Measurements from ENCODE around the gene ADNP. TPM values are rescaled to one million over a fixed set of nuclear protein-coding genes. Genes with fewer than 3 reads are reported as not detected.

ADNP gene
- total and polyA plus RNA-seq, 2 of the 13 experiments (the other 11 are each of a cell fraction or from before 2014, with no cell fraction given): 21.0 to 21.5 TPM

DNA sequence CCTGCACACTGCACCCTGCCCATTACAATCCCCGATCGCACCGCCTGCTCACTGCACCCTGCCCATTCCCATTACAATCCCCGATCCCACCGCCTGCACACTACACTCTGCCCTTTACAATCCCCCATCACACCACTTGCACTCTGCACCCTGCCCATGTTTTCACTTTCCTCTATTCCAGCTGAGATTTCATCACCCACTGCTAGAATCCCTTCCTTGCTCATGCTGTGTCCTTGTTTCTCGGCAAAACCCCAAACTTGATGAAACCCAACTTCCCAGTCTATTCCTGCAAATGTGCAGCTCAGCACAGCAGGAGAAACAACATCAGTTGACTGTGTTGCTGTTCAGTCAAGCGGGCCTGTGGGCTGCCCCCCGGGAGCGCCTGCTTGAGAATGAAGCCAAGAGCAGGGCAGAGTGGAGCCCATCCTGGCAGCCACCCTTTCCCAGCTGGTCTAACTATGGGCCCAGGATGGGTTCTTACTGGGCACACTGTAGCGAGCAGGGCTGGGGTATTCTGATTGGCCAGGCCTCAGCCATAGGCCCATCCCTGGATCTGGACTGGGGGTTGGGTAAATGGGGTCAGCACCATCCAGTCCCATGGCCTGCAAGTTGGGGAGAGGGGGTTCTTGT, 44.6 kb upstream of the ADNP start:
- Histone ChIP-seq H3K27me3 (ENCODE audit: control insufficient read depth in 1 of 2, insufficient read depth in 2 of 2, low read length in 2 of 2) (peaks cover 12 to 77% of the 10 kb centered on the region in 2 experiments; a peak in 4 of 5 replicates), H3K9ac (ENCODE audit: insufficient read depth, low read depth, low read length) (no peak overlapping the region), H3K79me2 (ENCODE audit: insufficient read depth, low read length) (no peaks in the 10 kb centered on the region), H3K36me3 (replicated peaks in 1 of 2; ENCODE audit: control insufficient read depth in 1 of 2, insufficient read depth in 2 of 2, low read length in 2 of 2) (no peaks in the 10 kb centered on the region), H3K4me1 (ENCODE audit: insufficient read depth, low read length) (peaks cover 20% of the 10 kb centered on the region), H3K27ac (ENCODE audit: extremely low read length, insufficient read depth, low read length) (no peak overlapping the region), H3K4me2 (ENCODE audit: low read depth, low read length) (no peak overlapping the region; the same call in 1 of the 2 replicates), H3K9me3 (ENCODE audit: low read length) (no peaks in the 10 kb centered on the region), H4K20me1 (ENCODE audit: insufficient read depth, low read length) (no peaks in the 10 kb centered on the region), H2AFZ (ENCODE audit: low read length) (no peak overlapping the region), H3K4me3 (replicated peaks in 1 of 3; ENCODE audit: insufficient read depth in 1 of 3, low read depth in 2 of 3, low read length in 3 of 3) (no peak overlapping the region)
- CTCF ChIA-PET (ENCODE audit: low intra/inter-chr PET ratio, low total read pairs): interaction anchor here (0.7 kb wide), 1 partner anchor 331 kb away, joined by 3 read pairs; no protein-coding TSS in a partner anchor
- no TSS peak for BruUV-seq (replicated peaks)
- POLR2A ChIA-PET: interaction anchor here (1.3 kb wide), 1 partner anchor 17 kb away, joined by 6 read pairs; the partner anchor contains the start of genes DPM1 and MOCS3
- WGBS (ENCODE audit: low lambda C conversion rate): 58% methylated on average over 10 of the region's 10 CpGs
- ATAC-seq (peak; percentile 38), DNase-seq (ENCODE audit: low spot score) (no peak), FAIRE-seq (no peak)
- intact Hi-C loops (cut with micrococcal nuclease; ENCODE audit: unreplicated experiment): no loop called here
- in situ Hi-C loops (cut with HindIII; ENCODE audit: extremely low pct_ligation_motif_present, low pct_unique_long_range_greater_than_20kb): loop anchor here (25.0 kb wide), 2 partner anchors 611 to 1111 kb away; no protein-coding TSS in a partner anchor
- TF ChIP-seq ZC3H4 (CRISPR knock-in tag; IDR thresholded peaks at IDR 0.05; ENCODE audit: borderline replicate concordance): no peak
- no peak for TF ChIP-seq ZBTB26 (CRISPR knock-in tag; IDR thresholded peaks at IDR 0.05; ENCODE audit: borderline replicate concordance)
- TF ChIP-seq ZNF709 (CRISPR knock-in tag; IDR thresholded peaks at IDR 0.05): no peak
- no peak for TF ChIP-seq HINFP (CRISPR knock-in tag; IDR thresholded peaks at IDR 0.05; ENCODE audit: low read depth)
- no peak for TF ChIP-seq GLI4 (CRISPR knock-in tag; IDR thresholded peaks at IDR 0.05; ENCODE audit: borderline replicate concordance)
- TF ChIP-seq, protein P1, sequence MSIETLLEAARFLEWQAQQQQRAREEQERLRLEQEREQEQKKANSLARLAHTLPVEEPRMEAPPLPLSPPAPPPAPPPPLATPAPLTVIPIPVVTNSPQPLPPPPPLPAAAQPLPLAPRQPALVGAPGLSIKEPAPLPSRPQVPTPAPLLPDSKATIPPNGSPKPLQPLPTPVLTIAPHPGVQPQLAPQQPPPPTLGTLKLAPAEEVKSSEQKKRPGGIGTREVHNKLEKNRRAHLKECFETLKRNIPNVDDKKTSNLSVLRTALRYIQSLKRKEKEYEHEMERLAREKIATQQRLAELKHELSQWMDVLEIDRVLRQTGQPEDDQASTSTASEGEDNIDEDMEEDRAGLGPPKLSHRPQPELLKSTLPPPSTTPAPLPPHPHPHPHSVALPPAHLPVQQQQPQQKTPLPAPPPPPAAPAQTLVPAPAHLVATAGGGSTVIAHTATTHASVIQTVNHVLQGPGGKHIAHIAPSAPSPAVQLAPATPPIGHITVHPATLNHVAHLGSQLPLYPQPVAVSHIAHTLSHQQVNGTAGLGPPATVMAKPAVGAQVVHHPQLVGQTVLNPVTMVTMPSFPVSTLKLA (IDR thresholded peaks at IDR 0.05): peak; percentile 12; the same call in 1 of the 2 replicates
- TF ChIP-seq ZNF230 (CRISPR knock-in tag; IDR thresholded peaks at IDR 0.05): no peak
- TF ChIP-seq FOXK1 (CRISPR knock-in tag; IDR thresholded peaks at IDR 0.05; ENCODE audit: borderline replicate concordance, low read depth): peak; percentile 41; the same call in 1 of the 2 replicates
- TF ChIP-seq MXI1 (IDR thresholded peaks at IDR 0.05; ENCODE audit: borderline replicate concordance, low read depth, low read length): 0 out of 3 replicates have a peak, but pooled peaks have one; percentile 9
- no peak for TF ChIP-seq EP300 (IDR thresholded peaks at IDR 0.05; ENCODE audit: low read depth in 2 of 2, low read length in 2 of 2)
- no peak for TF ChIP-seq EP300 (CRISPR knock-in tag; IDR thresholded peaks at IDR 0.05; ENCODE audit: borderline replicate concordance)
- no peak for TF ChIP-seq ZNF75D (CRISPR knock-in tag; IDR thresholded peaks at IDR 0.05; ENCODE audit: borderline replicate concordance)
- peak; percentile 65 for TF ChIP-seq CEBPG (CRISPR knock-in tag; IDR thresholded peaks at IDR 0.05)
- TF ChIP-seq EED (CRISPR knock-in tag; IDR thresholded peaks at IDR 0.05): no peak
- no peak for TF ChIP-seq ZBTB37 (CRISPR knock-in tag; IDR thresholded peaks at IDR 0.05)
- TF ChIP-seq, protein P2, sequence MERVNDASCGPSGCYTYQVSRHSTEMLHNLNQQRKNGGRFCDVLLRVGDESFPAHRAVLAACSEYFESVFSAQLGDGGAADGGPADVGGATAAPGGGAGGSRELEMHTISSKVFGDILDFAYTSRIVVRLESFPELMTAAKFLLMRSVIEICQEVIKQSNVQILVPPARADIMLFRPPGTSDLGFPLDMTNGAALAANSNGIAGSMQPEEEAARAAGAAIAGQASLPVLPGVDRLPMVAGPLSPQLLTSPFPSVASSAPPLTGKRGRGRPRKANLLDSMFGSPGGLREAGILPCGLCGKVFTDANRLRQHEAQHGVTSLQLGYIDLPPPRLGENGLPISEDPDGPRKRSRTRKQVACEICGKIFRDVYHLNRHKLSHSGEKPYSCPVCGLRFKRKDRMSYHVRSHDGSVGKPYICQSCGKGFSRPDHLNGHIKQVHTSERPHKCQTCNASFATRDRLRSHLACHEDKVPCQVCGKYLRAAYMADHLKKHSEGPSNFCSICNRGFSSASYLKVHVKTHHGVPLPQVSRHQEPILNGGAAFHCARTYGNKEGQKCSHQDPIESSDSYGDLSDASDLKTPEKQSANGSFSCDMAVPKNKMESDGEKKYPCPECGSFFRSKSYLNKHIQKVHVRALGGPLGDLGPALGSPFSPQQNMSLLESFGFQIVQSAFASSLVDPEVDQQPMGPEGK (CRISPR knock-in tag; IDR thresholded peaks at IDR 0.05): no peak

Measured in HepG2 (cell line).